GM12874 (cell line): ENCODE measurements around the gene POU2F2.
A peak's percentile ranks its signal among the peaks of the same experiment; 100 is the strongest.

Source experiments
- CTCF ChIP-seq: IDR thresholded peaks from 2 replicates; pipeline ENCODE4 v1.5.1; 2011; ENCODE audit warnings: low read depth, mild to moderate bottlenecking, control low read depth, low read length, moderate library complexity; ENCODE audit not compliant: insufficient read depth

Gene POU2F2

GRCh38 chr19:42083537-42083936 lies 48.7 kb downstream of the POU2F2 start:
- TF ChIP-seq CTCF, result no peak

GRCh38 chr19:42081584-42082203 lies 50.6 kb downstream of the POU2F2 start:
- TF ChIP-seq CTCF, result peak; percentile 63

- TF ChIP-seq CTCF, result no peak
These were observed 51.4 kb downstream of the POU2F2 start for GRCh38 chr19:42080764-42081375.

- TF ChIP-seq CTCF, result no peak
These were observed 52.1 kb downstream of the POU2F2 start for GRCh38 chr19:42079886-42080763.

- TF ChIP-seq CTCF, result no peak
These were observed 53.0 kb downstream of the POU2F2 start for GRCh38 chr19:42079276-42079669.

GRCh38 chr19:42078538-42079275 lies 53.5 kb downstream of the POU2F2 start:
- TF ChIP-seq CTCF, result no peak

GRCh38 chr19:42078058-42078457 lies 54.2 kb downstream of the POU2F2 start:
- TF ChIP-seq CTCF, result no peak
